ENCODE data around the gene RIBC2. TPM values are rescaled to one million over a fixed set of nuclear protein-coding genes. Genes with fewer than 3 reads are reported as not detected.
"Not testable (repeated sequence)": the region's sequence is repeated elsewhere in the genome, so short reads cannot be mapped to it uniquely, and the experiment has no call there.

Gene RIBC2
- total RNA-seq, 2 experiments from 2014 or later, result 7.7 to 9.4 TPM

- H3K27me3 Mint-ChIP-seq, H3K36me3 Mint-ChIP-seq, CTCF ChIA-PET, H3K9me3 Mint-ChIP-seq, DNase-seq, POLR2A ChIA-PET: not testable (repeated sequence)
- H3K4me3 Mint-ChIP-seq, result peak overlapping the region; percentile 20
- H3K4me1 Mint-ChIP-seq (ENCODE audit: low read depth), result peaks cover 13% of the 10 kb centered on the region
- intact Hi-C loops (cut with micrococcal nuclease), result loop anchor here (2.0 kb wide), 1 partner anchor 112 kb away; no protein-coding TSS in a partner anchor
- H3K27ac Mint-ChIP-seq, result peak overlapping the region; percentile 13
These were observed 27.2 kb downstream of the RIBC2 start for GRCh38 chr22:45440688-45441087.

- H3K9me3 Mint-ChIP-seq, result no peaks in the 10 kb centered on the region
- peak; percentile 55 for DNase-seq
- ChIA-PET CTCF (interaction anchor here (0.6 to 1.1 kb wide), 2 partner anchors 15 to 249 kb away, joined by 4 read pairs; no protein-coding TSS in a partner anchor), POLR2A (no interaction called here)
- peaks cover 1% of the 10 kb centered on the region for H3K27me3 Mint-ChIP-seq
- no peaks in the 10 kb centered on the region for H3K36me3 Mint-ChIP-seq
- peaks cover 11% of the 10 kb centered on the region for H3K4me1 Mint-ChIP-seq (ENCODE audit: low read depth)
- no peak overlapping the region for H3K27ac Mint-ChIP-seq
- intact Hi-C loops (cut with micrococcal nuclease), result loop anchor here (2.0 kb wide), 1 partner anchor 112 kb away; no protein-coding TSS in a partner anchor
- H3K4me3 Mint-ChIP-seq, result peak overlapping the region; percentile 17
These were observed 27.6 kb downstream of the RIBC2 start for GRCh38 chr22:45441138-45441537.

GRCh38 chr22:45442116-45442515 is 28.6 kb downstream of the RIBC2 start:
- intact Hi-C loops (cut with micrococcal nuclease), result no loop called here
- no peaks in the 10 kb centered on the region for H3K9me3 Mint-ChIP-seq
- POLR2A ChIA-PET, result no interaction called here

GRCh38 chr22:45444168-45444567 is 30.7 kb downstream of the RIBC2 start:
- Mint-ChIP-seq H3K36me3 (no peaks in the 10 kb centered on the region), H3K9me3 (no peaks in the 10 kb centered on the region), H3K27me3 (peaks cover 1% of the 10 kb centered on the region), H3K27ac (no peak overlapping the region), H3K4me1 (ENCODE audit: low read depth) (peaks cover 11% of the 10 kb centered on the region), H3K4me3 (no peak overlapping the region)
- DNase-seq, result no peak
- intact Hi-C loops (cut with micrococcal nuclease), result no loop called here
- POLR2A ChIA-PET, result no interaction called here
- CTCF ChIA-PET, result interaction anchor here (0.6 to 1.4 kb wide), 2 partner anchors 38 to 110 kb away, joined by 3 to 4 read pairs; no protein-coding TSS in a partner anchor

More at GRCh38 chr22:45442116-45442515, 28.6 kb downstream of the RIBC2 start:
- CTCF ChIA-PET, result interaction anchor here (1.1 kb wide), 1 partner anchor 14 kb away, joined by 4 read pairs; no protein-coding TSS in a partner anchor
- Mint-ChIP-seq H3K27me3 (peaks cover 1% of the 10 kb centered on the region), H3K27ac (no peak overlapping the region), H3K4me3 (no peak overlapping the region), H3K4me1 (ENCODE audit: low read depth) (peaks cover 11% of the 10 kb centered on the region), H3K36me3 (no peaks in the 10 kb centered on the region)
- no peak for DNase-seq

- DNase-seq, result no peak
- Mint-ChIP-seq H3K4me1 (ENCODE audit: low read depth) (peaks cover 11% of the 10 kb centered on the region), H3K27me3 (peaks cover 1% of the 10 kb centered on the region), H3K27ac (no peak overlapping the region), H3K4me3 (no peak overlapping the region), H3K36me3 (no peaks in the 10 kb centered on the region), H3K9me3 (no peaks in the 10 kb centered on the region)
- intact Hi-C loops (cut with micrococcal nuclease), result no loop called here
- ChIA-PET POLR2A (no interaction called here), CTCF (no interaction called here)
These were observed 31.7 kb downstream of the RIBC2 start for GRCh38 chr22:45445031-45445710.

- Mint-ChIP-seq H3K9me3 (no peaks in the 10 kb centered on the region), H3K36me3 (no peaks in the 10 kb centered on the region), H3K27me3 (peaks cover 1% of the 10 kb centered on the region), H3K27ac (no peak overlapping the region), H3K4me1 (ENCODE audit: low read depth) (peaks cover 1% of the 10 kb centered on the region), H3K4me3 (no peak overlapping the region)
- no peak for DNase-seq
- ChIA-PET POLR2A (no interaction called here), CTCF (no interaction called here)
- intact Hi-C loops (cut with micrococcal nuclease), result no loop called here
These were observed 32.7 kb downstream of the RIBC2 start for GRCh38 chr22:45446216-45446615.

GRCh38 chr22:45447596-45447995 is 34.1 kb downstream of the RIBC2 start:
- H3K4me1 Mint-ChIP-seq (ENCODE audit: low read depth); H3K27ac Mint-ChIP-seq; DNase-seq; H3K4me3 Mint-ChIP-seq; CTCF ChIA-PET; POLR2A ChIA-PET; intact Hi-C loops (cut with micrococcal nuclease); H3K36me3 Mint-ChIP-seq; H3K9me3 Mint-ChIP-seq; H3K27me3 Mint-ChIP-seq: not testable (repeated sequence)

- H3K4me1 Mint-ChIP-seq (ENCODE audit: low read depth), result no peaks in the 10 kb centered on the region
- ChIA-PET CTCF (no interaction called here), POLR2A (no interaction called here)
These were observed 34.9 kb downstream of the RIBC2 start for GRCh38 chr22:45448431-45448830.

GRCh38 chr22:45449442-45449841 is 35.9 kb downstream of the RIBC2 start:
- POLR2A ChIA-PET, result interaction anchor here (0.6 kb wide), 1 partner anchor 115 kb away, joined by 3 read pairs; no protein-coding TSS in a partner anchor
- DNase-seq; H3K4me1 Mint-ChIP-seq (ENCODE audit: low read depth); intact Hi-C loops (cut with micrococcal nuclease); H3K27me3 Mint-ChIP-seq; H3K4me3 Mint-ChIP-seq; H3K36me3 Mint-ChIP-seq; CTCF ChIA-PET; H3K9me3 Mint-ChIP-seq; H3K27ac Mint-ChIP-seq: not testable (repeated sequence)

More at GRCh38 chr22:45448431-45448830, 34.9 kb downstream of the RIBC2 start:
- H3K27me3 Mint-ChIP-seq, result no peaks in the 10 kb centered on the region
- DNase-seq, result no peak
- H3K36me3 Mint-ChIP-seq, result no peaks in the 10 kb centered on the region
- intact Hi-C loops (cut with micrococcal nuclease), result no loop called here
- H3K9me3 Mint-ChIP-seq, result no peaks in the 10 kb centered on the region
- no peak overlapping the region for H3K4me3 Mint-ChIP-seq
- no peak overlapping the region for H3K27ac Mint-ChIP-seq

- DNase-seq, result no peak
- H3K27me3 Mint-ChIP-seq, result no peaks in the 10 kb centered on the region
- no peaks in the 10 kb centered on the region for H3K9me3 Mint-ChIP-seq
- no peaks in the 10 kb centered on the region for H3K36me3 Mint-ChIP-seq
- intact Hi-C loops (cut with micrococcal nuclease), result no loop called here
- CTCF ChIA-PET, result no interaction called here
- POLR2A ChIA-PET, result no interaction called here
- no peaks in the 10 kb centered on the region for H3K4me1 Mint-ChIP-seq (ENCODE audit: low read depth)
- H3K27ac Mint-ChIP-seq, result no peak overlapping the region
- H3K4me3 Mint-ChIP-seq, result no peak overlapping the region
These were observed 36.8 kb downstream of the RIBC2 start for GRCh38 chr22:45450101-45450785.

GRCh38 chr22:45450921-45451651 is 37.6 kb downstream of the RIBC2 start:
- intact Hi-C loops (cut with micrococcal nuclease), result no loop called here
- Mint-ChIP-seq H3K36me3 (no peaks in the 10 kb centered on the region), H3K4me1 (ENCODE audit: low read depth) (no peaks in the 10 kb centered on the region), H3K9me3 (no peaks in the 10 kb centered on the region), H3K4me3 (no peak overlapping the region), H3K27me3 (no peaks in the 10 kb centered on the region), H3K27ac (no peak overlapping the region)
- DNase-seq, result no peak
- CTCF ChIA-PET, result no interaction called here
- POLR2A ChIA-PET, result no interaction called here

GRCh38 chr22:45451972-45452371 is 38.5 kb downstream of the RIBC2 start:
- Mint-ChIP-seq H3K27ac (no peak overlapping the region), H3K4me1 (ENCODE audit: low read depth) (no peaks in the 10 kb centered on the region), H3K36me3 (no peaks in the 10 kb centered on the region), H3K4me3 (no peak overlapping the region), H3K9me3 (no peaks in the 10 kb centered on the region), H3K27me3 (peaks cover under 1% of the 10 kb centered on the region)
- CTCF ChIA-PET, result no interaction called here
- POLR2A ChIA-PET, result no interaction called here
- intact Hi-C loops (cut with micrococcal nuclease), result no loop called here
- no peak for DNase-seq
